Heart left ventricle (tissue), 13 donors: ENCODE results near the gene GLTPD2.

Experiments used
- POLR2A ChIP-seq, 2 donors: fragments of 450-650 bp; IDR thresholded peaks; one replicate each; pipeline ENCODE4 v1.6.1; 2017; ENCODE audit warnings: antibody characterized with exemption in 2 of 2, mild to moderate bottlenecking in 2 of 2, moderate library complexity in 2 of 2
- TF ChIP-seq, protein P1 (sequence below), 12 donors: fragments of 200-600 bp; sonication (generic) in 4 of 12; IDR thresholded peaks; one replicate each; pipeline versions ENCODE4 v1.5.0 to v1.8.0; 2018 to 2022; ENCODE audit warnings: antibody characterized with exemption in 12 of 12, mild to moderate bottlenecking in 5 of 12
- donor health status: ischemic (EF 13 %, LVEDD 7.1; RV severe dilation, severe dysfunction).
- donor health status: DM: no; HTN: yes; CAD: no.
- donor health status: DM: no; HTN: no; CAD: no.
- donor health status: ischemic (EF 25% LVEDD 6.9; RV normal size, moderate dysfunction).
- donor health status: ischemic (EF 25% LVEDD 5.7; RV mildly dilated, moderate dysfunction).
- donor health status: ischemic (EF 35%, LVEDD 5.7; RV mildly dilated, moderate dysfunction).
- donor health status: nonischemic (EF 11% LVEDD 7.7; RV severe dilation, severe dysfunction).
- donor health status: DM: yes; HTN: yes; CAD: no.
- donor health status: PGD.
- donor health status: ischemic (EF 29% LVEDD 5.4; RV normal size, mild dysfunction).
- donor health status: nonischemic (EF 23%, LVEDD 6.1; RV moderate dilation, normal function).

DNA sequence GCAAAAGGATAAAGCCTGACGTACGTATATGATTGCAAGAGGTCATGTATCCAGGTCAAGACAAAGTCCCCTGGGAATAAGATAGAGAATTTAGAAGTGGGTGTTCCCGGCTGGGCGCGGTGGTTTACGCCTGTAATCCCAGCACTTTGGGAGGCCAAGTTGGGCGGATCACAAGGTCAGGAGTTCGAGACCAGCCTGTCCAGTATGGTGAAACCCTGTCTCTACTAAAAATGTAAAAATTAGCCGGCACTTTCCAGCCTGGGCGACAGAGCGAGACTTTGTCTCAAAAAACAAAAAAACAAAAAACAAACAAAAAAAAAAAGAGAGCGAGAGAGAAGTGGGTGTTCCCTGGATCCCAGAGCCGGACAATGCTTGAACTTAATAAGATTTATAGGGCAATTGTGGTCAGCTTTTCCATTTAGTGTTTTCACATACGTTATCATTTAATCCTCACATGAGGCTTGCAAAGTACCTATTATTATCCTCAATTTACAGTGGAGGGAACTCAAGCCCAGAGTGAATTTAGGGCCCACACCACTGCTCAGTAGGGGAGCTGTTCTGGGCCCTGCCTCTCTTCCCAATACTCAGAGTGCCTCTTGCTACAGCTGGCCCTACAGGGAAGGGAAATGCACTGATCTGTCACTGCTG lies 481 bp upstream of the GLTPD2 start:
- TF ChIP-seq, protein P1, sequence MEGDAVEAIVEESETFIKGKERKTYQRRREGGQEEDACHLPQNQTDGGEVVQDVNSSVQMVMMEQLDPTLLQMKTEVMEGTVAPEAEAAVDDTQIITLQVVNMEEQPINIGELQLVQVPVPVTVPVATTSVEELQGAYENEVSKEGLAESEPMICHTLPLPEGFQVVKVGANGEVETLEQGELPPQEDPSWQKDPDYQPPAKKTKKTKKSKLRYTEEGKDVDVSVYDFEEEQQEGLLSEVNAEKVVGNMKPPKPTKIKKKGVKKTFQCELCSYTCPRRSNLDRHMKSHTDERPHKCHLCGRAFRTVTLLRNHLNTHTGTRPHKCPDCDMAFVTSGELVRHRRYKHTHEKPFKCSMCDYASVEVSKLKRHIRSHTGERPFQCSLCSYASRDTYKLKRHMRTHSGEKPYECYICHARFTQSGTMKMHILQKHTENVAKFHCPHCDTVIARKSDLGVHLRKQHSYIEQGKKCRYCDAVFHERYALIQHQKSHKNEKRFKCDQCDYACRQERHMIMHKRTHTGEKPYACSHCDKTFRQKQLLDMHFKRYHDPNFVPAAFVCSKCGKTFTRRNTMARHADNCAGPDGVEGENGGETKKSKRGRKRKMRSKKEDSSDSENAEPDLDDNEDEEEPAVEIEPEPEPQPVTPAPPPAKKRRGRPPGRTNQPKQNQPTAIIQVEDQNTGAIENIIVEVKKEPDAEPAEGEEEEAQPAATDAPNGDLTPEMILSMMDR (IDR thresholded peaks at IDR 0.05) = no peak
- no peak for TF ChIP-seq POLR2A (IDR thresholded peaks at IDR 0.05)
